ENCODE measurements around the gene ADAMTS2.

The ADAMTS2 gene

DNA sequence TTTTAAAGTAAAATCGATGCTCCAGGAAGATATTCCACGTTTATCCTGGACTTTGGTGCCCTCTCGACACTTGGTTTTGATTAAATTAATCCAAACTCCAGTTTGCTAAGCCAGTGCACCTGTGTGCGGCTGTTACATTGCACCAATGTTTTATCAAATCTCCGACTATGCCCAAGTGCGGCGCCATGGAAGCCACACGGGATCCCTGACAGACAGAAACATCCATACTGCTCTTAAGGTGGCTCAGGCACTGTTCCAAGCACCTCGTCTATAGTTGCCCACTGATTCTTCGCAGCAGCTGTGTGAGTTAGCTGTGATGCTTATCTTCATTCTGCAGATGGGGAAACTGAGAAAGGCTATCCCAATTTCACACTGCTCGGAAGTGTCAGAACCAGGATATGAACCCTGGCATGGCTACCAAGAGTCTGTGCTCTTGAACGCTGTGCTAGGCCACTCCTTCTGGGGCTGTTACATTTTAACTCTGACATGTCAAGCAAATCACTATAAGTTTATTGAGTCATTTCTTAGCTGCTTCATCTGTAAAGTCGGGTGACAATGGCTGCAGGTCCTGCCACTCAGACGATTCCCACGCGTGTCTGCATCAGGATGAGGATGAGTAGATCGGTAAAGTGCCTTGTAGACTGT lies 113.0 kb downstream of the ADAMTS2 start:
- no peak for DNase-seq (ENCODE audit: low read depth in 2 of 2)

DNA sequence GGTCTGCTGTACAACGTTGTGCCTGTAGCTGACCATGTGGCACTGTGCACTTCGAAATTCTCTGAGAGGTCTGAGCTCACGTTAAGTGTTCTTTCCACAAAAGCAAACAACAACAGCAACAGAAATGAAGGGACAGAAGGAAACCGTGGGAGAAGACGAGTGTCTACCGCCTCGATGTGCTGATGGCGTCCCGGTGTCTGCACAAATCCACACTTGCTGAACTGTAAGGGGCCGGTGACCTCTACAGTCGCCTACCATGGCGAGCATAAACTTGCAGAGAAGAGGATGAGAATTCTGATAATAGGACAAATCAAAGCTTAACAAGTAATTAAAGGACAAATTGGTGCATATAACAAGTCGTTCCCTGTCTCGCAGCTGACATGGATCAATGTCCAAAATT lies 114.0 kb downstream of the ADAMTS2 start:
- DNase-seq (ENCODE audit: low read depth in 2 of 2) = no peak

DNA sequence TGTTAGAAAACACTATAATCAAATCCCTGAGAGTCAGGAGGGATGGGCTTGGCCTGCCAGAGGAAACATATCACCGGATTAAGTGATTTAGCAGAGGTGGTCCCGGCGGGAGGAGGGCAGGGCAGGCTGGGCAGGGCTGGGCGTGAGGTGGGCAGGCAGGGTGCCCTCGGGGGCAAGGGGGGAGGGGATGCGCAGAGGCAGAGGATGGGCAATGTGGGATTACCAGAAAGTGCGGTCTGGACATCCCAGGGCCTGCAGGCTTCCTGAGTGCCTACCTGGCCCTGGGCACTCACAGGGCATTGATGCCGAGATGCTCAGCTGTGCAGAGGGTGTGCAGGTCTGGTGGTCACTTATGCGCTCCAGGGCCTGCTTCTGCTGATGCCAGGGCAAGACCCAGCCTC lies 115.2 kb downstream of the ADAMTS2 start:
- no peak for DNase-seq (ENCODE audit: low read depth in 2 of 2)

DNA sequence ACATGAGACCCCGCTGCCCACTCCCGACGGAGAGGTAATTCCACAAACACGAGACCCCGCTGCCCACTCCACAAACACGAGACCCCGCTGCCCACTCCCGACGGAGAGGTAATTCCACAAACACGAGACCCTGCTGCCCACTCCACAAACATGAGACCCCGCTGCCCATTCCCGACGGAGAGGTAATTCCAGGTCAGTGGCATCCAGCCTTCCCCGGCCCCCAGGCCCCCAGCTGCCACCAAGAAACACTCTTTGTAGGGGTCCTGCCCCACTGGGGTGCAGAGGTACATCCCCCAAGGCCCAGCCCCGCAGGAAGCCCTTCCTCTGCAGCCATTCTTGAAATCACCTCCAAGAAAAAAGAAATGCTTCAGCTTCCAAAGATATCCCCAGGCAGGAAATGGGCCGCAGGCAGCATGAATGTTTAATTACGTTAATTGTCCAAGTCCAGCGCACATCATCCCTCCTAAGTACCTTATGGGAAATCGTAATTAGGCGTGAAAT lies 115.9 kb downstream of the ADAMTS2 start:
- no peak for DNase-seq (ENCODE audit: low read depth in 2 of 2)

DNA sequence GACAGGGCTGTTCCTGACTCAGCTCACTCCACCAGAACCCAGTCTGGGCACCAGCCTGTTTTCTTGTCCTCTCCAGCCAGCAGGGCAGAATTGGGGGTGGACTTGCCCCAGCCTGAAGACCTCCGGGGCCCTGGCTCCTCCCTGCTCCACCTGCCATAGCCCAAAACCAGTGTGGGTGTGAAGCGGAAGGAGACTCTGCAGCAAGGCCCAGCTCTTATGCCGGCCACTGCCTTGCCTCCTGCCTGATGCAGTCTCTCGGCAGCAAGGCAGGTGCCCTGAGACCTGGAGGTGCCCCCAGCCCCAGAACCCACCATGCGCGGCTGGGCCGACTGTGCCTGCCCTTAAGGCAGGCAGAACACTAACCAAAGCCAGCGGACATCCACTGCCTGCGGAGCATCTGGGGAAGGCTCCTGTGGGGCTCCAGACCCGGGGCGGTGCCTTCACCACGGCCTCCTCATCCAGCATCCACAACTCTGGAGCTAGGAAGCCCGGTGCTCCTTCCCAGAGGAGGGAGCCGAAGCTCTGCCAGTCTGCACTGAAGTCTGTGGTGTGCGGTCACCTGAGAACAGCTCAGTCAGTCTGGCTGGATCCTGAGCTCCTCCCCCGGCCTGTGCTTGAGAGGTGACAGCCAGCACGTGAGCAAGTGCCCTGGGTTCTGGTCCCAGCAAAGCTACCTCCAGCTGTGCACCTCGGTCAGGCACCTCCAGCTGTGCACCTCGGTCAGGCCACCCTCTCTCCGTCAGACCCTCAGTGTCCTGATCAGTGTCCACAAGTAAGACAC lies 116.7 kb downstream of the ADAMTS2 start:
- DNase-seq (ENCODE audit: low read depth in 2 of 2) = no peak

DNA sequence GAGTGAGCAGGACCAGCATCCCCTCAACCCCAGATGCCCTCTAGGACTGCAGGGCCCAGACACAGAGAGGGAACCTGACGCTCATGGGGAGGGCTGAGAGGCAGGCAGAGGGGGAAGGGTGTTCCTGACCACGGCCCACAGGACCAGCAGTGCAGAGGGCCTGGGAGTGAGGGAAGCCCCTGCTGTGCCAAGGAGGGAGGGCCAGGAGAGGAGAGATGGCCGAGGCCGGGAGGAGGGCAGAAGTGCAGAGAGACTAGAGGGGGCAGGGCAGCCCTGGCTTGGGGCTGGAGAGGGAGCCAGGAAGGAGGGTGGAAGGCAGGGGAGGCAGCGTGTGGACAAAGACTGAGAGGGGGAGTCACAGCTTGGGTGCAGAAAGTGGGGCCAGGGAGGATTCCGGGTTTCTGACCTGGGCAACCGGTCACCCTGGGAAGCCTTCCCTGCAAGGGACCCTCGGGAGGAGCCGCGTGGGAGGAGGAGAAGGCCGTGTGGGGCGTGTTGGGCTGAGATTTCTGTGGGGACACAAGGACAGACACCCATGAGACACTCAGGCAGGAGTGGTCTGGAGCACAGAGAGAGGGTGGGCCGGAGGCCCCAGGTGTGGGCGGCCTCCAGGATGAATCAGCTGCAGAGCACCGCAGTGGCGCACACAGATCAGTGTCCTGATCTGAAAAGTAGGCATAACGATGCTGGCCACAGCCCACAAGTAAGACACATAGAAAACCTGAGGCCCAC lies 117.5 kb downstream of the ADAMTS2 start:
- DNase-seq (ENCODE audit: low read depth in 2 of 2) = no peak

DNA sequence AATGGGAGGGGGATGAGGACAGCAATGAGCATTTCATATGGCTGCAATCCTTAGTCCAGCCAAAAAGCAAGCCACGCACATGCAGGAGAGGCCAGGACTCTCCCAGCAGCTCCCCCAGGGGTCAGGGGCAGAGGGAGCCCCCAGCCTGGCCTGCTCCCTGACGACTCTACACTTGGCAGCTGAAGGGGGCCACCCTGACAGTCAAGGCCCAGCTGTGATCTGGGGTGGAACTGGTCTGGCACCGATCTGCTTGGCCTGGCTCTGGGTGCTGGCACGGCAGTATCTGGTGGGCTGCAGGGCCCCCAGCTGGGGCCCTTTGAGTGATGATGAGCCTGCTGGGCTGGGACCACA lies 118.1 kb downstream of the ADAMTS2 start:
- no peak for DNase-seq (ENCODE audit: low read depth in 2 of 2)

DNA sequence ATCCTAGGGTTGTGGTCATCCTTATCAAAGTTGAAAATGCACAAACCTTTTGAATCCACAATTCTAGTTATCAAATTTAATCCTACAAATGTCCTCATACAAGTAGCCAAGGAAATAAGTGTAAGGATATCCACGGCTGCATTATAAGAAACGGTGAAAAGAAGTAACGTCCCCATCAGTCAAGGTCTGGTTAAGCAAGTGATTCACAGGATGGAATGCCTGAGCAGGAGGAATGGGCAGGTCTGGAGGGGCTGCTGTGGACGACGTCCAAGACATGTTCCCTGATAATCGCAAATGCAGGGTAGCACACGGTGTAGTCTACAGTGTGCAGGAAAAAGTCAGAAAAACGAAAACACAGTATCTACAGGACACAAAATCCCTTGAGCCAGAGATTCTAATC lies 118.6 kb downstream of the ADAMTS2 start:
- no peak for DNase-seq (ENCODE audit: low read depth in 2 of 2)

DNA sequence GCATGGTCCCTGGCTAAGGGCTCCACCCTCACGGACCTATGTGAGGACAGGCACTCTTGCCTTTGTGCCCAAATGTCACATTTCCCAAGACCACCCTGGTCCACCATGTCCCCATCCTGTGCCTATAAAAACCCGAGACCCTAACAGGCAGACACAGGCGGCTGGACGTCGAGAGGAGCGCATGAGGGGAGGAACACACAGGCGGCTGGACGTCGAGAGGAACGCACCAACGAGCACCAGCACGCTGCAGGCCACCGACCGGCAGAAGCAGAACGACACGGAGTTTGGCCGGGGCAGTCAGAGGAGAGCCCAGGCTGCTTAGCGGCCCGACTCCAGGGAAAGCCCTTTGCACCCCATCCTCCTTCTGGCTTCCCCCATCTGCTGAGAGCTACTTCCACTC lies 119.9 kb downstream of the ADAMTS2 start:
- no peak for DNase-seq (ENCODE audit: low read depth in 2 of 2)

DNA sequence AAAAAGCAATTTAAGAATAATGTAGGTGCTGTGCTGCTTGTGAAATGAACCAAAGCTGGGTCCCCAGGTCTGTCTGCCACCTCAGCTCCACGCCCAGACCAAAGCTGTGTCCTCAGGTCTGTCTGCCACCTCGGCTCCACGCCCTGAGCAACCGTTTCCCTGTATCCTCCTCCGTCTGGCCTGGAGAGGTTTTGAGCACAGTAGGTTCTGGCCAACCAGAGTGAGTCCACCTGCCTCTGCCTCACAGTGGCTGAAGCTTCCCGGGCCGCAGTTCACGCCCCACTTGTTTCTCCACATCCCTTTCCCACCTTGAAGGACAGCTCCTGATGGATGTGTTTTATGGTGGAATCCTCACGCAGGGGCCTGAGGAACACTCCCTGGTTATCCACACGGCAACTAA lies 120.5 kb downstream of the ADAMTS2 start:
- DNase-seq (ENCODE audit: low read depth in 2 of 2) = no peak

DNA sequence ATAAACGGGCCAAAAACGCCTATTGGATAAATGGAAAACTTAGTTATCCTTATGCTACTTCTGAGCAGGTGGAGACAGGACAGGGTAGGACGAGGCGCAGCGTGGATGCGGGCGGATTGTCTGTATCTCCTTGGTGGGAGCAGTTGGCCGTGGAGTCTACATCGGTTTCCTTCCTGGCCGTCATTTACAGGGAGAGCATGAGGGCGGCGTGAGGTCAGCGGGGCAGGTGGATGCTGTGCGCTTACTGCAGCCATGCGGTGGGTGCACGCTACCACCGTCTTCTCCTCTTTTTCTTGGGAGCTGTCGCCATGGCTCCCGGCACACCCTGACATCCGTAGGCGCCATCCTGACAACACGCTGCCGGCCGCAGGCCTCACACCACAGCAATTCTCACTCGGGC lies 121.3 kb downstream of the ADAMTS2 start:
- no peak for DNase-seq (ENCODE audit: low read depth in 2 of 2)

DNA sequence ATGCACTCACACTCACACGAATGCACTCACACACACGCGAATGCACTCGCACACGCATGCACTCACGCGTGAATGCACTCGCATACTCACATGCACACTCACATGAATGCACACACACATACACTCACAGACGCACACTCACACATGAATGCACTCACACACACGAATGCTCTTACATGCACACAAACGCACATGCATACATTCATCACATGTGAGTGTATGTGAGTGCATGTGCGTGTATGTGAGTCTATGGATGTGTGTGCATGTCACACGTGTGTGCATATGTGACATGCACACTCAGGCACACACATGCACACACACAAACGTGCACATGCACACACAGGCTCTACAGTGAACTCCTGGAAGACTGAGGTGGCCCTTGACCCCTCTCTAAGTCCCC lies 121.7 kb downstream of the ADAMTS2 start:
- DNase-seq (ENCODE audit: low read depth in 2 of 2) = no peak

DNA sequence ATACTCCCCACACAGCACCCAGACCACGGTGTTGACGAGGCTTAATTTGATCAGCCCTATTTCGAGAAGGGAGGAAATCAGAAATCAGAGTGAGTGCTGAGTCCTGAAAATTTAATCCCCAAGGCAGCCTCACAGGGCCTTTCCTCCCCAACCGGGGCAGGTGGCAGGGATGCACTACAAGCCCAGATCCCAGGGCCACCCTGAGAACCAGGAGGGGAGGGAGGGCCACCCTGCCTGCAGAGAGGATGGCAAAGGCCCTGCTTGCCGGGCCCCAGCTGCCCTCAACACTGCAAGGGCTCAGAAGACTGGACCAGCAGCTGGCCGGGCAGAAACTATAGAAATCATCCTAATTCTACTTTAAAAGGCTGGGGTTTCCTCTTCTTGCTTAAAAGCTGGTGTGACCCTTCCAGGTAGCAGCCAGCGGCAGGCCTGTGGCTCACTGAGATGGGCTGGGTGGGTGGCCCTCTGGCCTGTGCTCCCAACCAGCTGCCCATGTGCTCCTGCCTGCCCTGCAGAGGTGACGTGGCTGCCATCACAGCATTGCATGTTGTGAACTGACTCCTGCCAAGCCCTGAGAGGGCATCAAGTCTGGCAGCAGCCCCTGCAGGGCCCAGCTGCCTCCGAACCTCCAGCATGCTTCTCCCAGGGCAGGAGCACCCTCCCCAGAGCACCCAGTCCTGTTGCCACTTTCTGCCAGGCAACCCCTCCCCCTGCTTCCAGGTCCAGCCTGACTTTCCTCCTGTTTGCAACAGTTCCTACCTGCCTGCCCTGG lies 122.8 kb downstream of the ADAMTS2 start:
- no peak for DNase-seq (ENCODE audit: low read depth in 2 of 2)

DNA sequence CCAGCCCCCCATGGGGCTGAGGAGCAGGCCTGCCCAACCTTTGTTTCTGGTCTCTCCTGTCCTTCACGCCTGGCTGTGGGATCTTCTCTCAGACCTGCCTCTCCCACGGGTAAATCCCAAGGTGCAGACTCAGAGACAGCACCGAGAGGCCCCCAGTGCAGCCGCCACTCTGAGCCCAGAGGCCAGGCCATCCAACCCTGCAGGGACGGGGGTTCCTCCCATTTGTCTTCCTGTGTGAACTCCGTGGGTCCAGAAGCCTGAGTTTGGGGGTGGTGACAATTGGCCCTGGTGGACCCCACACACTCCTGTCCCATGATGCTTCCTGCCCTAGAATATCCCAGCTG lies 123.4 kb downstream of the ADAMTS2 start:
- no peak for DNase-seq (ENCODE audit: low read depth in 2 of 2)

DNA sequence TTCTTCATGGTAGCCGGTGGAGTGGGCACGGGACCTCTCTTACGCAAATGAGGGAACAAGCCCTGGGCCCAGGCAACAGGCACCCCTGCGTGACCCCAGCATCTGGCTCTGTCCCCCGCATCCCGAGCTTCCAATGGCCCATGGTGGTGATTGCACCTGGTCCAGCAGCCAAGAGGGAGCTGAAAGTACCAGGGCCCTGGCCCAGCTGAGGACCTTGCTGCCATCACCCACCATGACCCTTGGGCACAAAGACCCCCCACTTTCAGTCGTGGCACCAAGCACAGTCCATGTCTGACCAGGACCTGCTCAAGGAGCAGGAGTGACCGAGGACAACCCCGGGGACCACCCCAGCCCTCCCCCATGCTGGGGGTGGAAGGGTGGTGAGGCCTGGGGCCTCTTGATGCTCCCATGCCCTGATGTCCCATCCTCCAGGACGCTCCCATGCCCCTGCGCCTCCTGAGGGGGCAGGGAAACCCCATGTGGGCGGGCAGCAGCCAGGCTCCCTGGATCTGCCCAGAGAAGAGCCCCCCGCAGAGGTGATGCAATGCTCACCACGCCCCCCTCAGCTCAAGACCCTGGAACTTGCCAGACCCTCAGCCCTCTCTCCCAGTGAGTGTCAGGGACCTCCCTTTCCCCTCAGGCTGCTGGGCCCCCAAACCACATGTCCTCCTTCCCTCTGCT lies 123.9 kb downstream of the ADAMTS2 start:
- DNase-seq (ENCODE audit: low read depth in 2 of 2) = no peak

DNA sequence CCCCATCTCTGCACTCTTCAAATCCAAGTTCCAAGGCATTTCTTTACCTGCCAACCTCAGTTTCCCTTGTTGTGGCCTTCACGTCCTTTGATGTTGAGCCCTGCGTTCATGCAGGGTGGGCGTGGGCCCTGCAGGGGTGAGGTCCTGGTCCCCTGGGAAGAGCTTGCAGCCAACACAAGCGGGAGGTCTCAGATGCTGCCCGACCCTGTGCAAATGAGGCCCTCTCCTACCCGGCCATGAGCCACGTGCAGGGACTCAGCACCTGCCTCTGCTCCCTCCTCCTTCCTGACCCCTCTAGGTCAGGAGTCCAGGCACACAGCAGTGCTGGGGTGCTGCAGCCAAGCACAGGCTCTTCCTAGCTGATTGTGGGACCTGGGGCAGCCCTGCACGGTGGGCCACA lies 124.5 kb downstream of the ADAMTS2 start:
- no peak for DNase-seq (ENCODE audit: low read depth in 2 of 2)

DNA sequence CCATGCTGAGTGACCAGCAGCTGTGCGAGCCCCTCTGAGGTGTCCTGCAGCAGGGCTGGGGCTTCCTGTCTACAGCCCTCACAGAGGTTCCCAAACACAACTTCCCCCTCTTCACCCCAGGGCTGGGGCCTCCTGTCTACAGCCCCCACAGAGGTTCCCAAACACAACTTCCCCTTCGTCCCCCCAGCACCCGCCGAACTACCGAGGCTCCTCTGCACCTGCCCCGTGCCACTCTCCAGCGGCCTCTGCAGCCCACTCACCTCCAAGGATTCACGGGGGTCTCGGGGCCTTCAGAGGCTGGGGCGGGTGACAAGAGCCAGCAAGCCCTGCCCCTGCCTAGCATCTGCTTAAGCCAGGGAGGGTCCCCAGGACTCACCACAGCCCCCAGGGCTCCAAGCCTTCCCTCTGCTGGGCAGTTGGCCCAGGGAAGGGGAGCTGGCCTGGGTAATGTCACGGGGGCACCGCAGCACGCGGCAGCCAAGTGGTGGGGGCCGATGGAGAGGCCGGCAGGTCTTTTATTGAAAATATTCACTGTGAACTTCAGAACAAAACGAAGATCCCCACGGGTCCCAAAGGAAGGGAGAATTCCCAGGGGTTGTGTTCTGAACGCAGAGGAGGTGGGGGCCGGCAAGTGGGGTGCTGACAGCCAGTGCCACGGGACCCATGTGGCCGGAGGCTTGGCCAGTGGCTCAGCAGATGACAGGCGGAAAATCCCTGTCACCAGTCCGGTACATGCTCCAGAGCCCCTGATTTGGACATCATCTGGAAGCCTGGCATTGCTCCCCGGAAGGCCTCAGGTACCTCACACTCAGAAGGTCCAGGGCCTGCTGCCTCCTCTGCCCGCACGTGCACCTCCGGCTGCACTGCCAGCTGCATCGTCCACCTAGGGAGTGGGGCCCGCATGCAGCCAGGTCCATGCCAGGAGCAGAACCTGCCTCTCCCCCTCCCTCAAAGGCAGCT lies 125.3 kb downstream of the ADAMTS2 start:
- DNase-seq (ENCODE audit: low read depth in 2 of 2) = no peak

DNA sequence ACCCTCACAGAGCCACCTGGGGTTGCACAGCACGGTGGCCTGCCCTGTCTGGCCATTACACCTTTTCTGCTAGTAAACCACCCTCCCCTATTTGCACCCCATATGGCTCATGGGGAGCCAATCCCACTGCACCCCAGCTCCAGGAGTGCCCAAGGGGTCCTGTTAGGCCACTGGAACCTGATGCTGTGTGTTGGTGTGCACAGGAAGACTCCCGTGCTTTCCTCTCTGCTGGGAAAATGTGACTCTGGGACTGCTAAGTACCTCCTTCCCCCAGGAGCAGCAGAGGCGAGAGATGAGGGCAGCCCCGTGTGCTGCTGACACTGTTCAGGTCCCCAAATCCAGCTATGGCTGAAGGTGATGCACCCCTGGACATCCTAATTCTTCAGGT lies 126.3 kb downstream of the ADAMTS2 start:
- no peak for DNase-seq (ENCODE audit: low read depth in 2 of 2)

DNA sequence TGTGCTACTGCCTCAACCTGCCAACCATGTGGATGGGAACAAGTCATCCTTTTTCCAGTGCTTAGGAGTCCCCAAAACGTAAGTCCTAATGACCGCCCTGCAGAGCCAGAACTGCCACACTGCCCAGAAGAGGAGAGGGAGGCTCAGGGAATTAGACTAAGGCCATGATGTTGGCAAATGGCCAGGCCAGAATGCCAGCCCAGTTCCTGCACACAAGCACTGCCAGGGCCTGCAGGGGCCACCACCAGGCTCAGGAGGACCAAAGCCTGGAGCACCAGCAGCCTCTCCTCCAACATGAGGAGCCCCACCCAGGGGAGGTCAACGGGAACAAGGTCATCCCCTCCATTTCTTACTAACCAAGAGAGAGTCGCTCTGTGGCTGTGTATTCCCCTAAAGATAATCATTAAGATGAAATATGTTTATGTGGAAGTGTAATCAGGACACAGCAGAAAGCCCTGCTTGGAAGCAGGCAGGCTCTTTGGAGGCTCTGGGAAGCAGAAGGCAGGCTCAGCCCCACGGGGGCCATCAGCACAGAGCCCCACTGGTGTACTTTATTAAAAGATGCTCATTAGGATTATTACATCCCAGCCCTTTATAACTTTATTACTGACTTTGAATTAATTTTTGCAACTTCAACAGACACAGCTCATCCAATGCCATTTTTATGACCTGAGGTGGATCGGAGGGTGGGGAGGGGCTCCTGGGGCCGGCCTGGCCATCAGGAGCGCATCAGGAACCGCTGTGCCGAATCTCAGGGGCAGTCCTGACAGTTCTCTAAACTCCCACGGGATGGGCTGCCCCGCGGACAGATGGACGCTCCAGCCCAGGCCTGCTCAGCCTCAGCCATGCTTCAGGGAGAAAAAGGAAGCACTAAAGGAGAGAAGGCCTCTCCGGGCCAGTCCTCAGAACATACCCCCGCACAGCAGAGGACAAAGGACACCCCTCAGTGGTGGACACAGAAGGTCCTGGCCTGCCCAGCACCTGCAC lies 127.0 kb downstream of the ADAMTS2 start:
- no peak for DNase-seq (ENCODE audit: low read depth in 2 of 2)
